ENCODE data around the gene ADAMTS8.
"Not testable (repeated sequence)": the region's sequence is repeated elsewhere in the genome, so short reads cannot be mapped to it uniquely, and the experiment has no call there.

Gene ADAMTS8

DNA sequence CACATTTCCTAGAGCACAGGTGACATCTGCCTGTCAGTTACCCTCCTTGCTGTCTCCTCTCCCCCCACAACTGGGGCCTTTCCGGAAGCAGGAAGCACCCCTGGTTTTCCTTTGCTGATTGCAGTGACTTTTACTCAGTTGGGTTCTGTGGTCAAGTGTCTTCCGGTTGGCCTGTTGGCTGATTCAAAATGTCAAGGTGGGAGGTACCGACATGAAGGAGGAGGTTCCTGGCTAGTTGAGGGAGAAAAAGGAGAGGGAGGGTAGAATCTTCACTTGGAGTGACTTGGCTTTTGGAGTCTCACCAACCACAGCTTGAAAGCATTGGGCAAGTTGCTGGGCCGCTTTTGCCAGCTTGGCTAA lies 10.7 kb upstream of the ADAMTS8 start:
- no peak for DNase-seq (ENCODE audit: low read depth in 3 of 3)

DNA sequence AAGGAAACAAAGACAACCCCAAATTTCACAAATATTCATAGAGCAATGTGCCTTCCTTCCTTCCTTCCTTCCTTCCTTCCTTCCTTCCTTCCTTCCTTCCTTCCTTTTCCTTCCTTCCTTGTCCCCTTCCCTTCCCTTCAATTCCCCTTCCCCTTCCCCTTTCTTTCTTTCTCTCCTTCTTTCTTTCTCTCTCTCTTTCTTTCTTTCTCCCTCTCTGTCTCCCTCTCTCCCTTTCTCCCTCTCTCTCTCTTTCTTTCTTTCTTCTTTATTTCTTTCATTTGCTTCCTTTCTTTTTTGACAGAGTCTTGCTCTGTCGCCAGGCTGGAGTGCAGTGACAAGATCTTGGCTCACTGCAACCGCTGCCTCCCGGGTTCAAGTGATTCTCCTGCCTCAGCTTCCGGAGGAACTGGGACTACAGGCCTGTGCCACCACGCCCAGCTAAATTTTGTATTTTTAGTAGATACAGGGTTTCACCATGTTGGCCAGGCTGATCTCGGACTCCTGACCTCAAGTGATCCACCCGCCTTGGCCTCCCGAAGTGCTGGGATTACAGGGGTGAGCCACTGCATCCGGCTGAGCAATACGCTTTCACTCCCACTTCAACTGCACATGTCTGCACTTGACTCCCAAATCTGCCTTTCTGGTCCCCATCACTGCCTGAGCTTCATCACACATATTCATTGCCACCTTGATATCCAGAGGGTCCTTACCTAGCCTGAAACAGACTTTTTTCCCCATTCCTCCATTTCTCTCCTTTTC lies 10.2 kb upstream of the ADAMTS8 start:
- not testable (repeated sequence) for DNase-seq (ENCODE audit: low read depth in 3 of 3)

DNA sequence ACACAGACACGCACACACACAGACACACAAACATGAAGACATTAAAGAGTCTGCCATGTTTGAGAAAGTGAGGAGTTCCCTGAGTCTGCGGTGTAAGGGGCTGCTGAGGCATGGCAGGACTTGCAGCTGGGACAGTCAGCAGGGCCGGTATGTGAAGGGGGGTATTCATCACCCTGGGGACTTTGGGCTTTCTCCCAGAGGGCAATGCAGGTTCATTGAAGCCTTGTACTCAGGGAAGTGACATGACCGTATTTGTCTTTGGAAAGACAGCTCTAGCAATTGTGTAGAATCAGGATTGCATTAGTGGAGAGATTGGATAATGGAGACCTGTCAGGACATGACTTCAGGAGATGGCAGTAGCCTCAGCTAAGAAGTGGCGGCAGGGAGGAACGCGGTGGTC lies 9.4 kb upstream of the ADAMTS8 start:
- no peak for DNase-seq (ENCODE audit: low read depth in 3 of 3)

DNA sequence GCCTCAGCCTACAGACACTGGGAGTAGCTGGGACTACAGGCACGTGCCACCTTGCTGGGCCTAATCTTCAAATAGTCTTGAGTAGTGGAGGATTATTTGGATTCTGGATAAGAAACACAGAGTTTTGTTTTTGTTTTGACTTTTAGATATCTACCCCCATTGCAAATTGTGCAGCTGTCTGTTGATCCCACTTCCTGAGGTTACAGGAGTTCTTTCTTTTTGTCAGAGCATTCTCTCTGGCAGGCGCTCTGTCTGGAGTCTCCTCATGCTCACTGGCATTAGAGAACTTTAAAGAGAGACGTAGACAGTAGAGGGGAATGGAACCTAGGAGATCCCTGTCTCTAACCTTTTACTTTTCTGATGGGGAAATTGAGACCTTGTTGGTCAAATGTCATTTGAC lies 7.8 kb upstream of the ADAMTS8 start:
- DNase-seq (ENCODE audit: low read depth in 3 of 3) = no peak

DNA sequence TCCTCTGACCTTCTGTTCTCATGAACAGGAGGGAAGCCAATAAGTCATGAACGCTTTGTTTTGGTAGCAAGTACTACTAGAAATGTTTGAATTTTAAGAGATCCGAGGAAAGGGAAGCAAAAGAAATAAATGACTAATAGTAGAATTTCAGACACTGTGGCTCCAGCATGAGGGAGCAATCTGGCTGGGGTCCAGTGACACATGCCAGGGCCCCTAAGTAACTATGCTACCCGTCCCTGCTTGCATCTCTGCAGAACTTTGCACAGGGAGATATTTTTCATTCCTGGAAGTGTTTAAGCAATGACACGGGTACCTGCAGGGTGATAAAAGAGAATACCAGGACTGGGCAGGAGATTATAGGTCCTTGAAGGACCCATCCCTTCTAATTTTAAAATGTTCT lies 7.3 kb upstream of the ADAMTS8 start:
- no peak for DNase-seq (ENCODE audit: low read depth in 3 of 3)

DNA sequence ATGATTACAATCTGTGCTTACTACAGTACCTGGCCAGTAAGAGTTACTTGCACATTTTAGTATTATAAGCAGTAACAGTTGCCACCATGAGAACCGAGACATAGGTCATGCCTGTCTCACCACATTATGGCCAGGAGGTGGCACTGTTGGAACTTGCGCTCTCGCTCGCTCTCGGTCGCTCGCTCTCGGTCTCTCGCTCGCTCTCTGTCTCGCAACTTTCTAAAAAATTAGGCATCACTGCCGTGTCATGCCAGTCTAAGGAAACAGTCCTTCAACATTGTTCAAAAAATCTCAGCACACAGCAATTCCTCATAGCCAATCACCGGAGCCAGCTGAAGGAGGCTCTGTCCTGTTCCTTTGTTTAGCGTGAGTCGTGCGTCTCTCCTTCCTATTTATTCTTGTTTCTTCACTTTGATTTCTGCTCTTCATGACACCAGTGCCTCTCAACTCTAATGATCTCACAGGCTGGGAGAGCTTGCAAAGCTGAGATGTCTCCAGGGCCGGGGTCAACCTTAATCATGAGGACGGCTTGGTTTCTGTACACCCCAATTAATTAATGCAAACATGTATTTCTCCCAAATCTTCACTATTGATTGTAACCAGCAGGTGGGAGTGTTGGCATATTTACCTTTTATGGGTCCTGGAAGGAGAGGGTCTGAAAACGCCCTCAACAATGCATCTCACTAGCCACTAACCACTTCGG lies 6.3 kb upstream of the ADAMTS8 start:
- DNase-seq (ENCODE audit: low read depth in 3 of 3) = peak; percentile 29 to 62 (median 40)

DNA sequence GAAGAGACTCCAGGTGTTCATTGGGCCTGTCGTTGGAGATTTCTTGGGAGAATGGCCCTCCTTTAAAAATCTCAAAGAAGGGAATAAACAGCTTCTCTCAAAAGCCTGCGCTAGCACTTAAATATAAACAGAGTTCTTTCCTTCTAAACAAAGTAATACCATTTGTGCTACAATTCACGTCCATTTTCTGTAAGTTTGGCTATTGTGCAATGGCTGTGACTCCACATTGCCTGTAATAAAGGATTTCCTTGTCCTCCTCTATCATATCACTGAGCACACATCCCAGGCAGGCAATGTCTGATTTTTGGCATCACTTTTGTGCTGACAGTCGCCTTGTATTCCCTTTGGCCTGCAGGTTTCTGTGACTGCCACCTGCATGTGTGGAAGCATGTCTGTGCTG lies 4.9 kb upstream of the ADAMTS8 start:
- DNase-seq (ENCODE audit: low read depth in 3 of 3) = no peak

DNA sequence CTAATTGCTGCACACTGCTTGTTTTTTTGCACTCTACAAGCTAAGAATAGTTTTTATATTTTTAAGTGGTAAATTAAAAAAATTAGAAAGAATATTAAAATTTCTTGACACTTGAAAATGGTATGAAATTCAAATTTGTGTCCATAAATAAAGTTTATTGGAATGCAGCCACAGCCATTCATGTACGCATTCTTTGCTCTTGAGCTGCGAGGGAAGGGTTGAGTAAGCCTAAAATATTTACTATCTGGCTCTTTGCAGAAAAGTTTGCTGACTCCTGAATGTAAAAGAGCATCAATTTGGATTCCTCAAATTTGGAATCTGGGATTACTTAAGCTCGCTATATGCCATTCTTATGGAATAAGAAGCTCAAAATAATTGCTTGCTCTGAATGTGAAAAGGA lies 3.4 kb upstream of the ADAMTS8 start:
- no peak for DNase-seq (ENCODE audit: low read depth in 3 of 3)

DNA sequence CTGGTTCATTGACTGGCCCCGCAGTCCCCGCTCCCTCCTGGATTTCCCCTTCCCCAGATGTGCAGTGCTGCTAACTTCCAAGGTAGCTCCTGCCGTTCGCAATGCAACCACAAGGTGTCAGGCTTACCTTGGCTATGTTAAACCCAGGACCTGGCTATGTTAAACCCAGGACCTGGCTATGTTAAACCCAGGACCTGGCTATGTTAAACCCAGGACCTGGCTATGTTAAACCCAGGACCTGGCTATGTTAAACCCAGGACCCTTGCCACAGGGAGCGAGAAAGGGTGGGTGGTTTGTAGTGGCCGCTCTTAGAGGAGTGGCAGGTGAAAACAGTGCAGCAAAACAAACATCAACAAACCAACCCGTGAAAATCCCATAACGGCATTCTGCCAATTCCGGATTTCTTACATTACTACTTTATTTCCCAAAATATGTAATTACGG lies 2.9 kb upstream of the ADAMTS8 start:
- DNase-seq (ENCODE audit: low read depth in 3 of 3) = peak; percentile 36 to 74 (median 37)

DNA sequence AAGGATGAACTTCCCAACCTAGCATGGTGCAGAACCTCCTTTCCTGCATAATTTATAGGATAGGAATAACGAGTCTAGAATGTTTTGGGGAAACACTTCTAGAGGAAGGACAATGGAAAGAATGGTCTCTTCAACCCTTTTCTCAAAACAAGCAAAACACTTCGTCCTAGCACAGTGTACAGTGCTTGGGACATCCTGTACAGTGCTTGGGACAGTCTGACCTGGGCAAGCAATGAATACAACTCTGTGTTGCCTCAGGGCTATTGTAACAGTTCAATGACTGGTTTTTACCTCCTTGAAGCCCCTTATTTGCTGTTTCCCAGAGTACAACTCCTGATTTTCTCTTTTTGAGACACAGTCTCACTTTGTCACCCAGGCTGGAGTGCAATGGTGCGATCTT lies 1.6 kb upstream of the ADAMTS8 start:
- no peak for DNase-seq (ENCODE audit: low read depth in 3 of 3)

DNA sequence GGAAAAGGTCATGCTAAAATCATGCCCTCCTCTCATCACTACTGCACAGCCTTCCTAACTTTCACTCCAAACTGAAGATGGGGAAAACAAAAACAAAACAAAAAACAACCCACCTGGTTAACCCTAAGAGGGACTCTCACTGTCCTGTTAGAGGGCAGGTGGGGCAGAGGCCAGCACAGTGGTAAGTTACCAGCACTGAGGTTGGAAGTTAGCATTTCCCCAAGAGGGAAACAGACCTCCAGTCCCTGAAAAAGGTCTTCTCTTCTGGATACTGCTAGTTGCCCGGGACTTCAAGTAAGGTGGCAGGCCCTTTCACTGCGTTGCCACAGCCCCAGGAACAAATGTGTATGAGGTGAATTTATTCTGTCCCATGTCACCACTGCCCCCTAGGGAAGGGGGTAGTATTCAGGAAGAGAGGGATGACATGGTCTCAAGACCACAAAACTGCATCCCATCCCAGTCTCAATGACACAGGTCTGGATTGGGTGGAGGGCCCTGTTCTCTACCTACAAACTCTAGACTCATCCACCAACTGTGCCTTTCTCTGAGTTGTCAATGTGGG lies 792 bp upstream of the ADAMTS8 start:
- no peak for DNase-seq (ENCODE audit: low read depth in 3 of 3)

DNA sequence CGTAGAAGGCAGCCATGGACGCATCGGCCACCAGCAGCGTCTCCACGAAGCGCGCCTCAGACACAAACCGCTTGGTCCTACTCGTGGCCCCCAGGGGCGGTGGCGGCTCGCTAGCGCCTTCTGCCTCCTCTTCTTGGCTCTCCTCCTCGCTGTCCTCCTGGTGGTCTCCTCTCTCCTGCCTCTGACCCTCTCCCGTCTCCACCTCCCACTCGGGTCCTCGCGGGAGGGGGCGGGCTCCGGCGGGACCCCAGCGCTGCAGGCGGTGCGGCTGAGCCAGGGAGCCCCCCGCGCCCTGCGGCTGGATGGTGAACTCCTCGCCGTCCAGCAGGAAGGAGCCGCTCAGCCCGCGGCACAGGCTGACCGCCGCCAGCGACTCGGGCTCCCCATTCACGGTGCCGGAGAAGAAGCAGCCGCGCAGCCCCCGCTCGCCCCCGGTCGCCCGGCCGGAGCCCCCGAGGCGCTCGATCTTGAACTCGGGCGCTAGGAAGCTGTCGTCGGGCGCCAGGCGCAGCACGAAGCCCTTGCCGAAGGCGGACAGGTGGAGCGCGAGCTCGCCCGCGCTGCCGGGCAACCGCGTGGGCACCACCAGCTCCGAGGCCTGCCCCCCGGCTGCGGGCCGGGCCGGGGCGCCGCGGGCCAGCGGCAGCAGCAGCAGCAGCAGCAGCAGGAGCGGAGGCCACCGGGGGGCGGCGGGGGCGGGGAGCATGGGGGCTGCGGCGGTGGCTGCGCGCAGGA lies 661 bp downstream of the ADAMTS8 start:
- DNase-seq (ENCODE audit: low read depth in 3 of 3) = no peak

DNA sequence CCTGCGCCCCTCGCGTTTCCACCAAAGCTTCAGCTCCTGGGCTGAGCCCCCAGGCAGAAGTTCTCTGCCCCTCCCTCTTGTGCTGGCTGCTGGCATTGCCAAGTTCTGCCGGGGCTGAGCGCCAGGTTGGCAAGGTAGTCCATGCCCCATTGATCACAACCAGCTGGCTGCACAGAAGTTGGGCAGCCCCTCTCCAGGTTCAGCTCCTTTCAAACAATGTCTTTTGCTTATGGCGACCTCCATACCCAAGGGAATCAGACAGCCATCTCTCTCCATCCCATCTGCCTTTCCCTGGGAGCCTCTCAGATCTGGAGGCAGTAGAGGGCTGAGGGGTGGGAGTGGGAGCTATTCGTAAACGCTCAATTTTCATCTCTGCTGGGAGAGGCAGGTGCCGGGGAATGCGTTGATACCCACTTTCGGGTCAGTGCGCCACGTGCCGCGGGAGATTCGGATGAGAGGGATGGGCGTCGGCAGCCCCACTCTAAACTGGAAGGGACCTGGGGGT lies 1.5 kb downstream of the ADAMTS8 start:
- no peak for DNase-seq (ENCODE audit: low read depth in 3 of 3)

DNA sequence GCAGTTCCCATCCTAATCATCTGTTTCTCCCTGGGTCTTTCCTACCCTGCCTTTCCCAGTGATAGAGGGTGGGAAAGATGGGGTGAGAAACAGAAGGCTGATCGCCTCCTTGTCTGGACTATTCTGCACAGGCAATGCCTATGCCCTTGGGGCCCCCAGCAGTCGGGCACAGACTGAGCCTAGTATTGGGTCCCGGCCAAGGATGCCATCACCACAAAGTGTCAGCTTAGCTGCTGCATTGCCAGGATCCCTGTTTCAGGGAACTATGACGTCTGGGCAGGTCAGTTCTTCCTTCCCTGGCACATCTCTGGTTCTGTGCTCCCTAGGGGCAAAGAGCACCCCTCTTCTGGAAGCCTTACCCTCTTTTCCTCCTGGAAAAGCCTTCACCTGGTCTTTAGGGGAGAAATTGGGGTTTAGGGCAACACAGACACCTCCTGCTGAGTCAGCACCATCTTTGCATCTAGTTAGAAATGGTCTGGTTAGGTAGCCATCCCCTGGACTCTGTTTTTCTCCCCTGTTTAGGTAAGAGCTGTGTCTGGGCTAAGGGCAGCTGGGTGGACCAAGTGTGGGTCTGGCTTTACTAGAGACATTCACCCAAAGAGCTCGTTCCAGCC lies 2.1 kb downstream of the ADAMTS8 start:
- no peak for DNase-seq (ENCODE audit: low read depth in 3 of 3)

DNA sequence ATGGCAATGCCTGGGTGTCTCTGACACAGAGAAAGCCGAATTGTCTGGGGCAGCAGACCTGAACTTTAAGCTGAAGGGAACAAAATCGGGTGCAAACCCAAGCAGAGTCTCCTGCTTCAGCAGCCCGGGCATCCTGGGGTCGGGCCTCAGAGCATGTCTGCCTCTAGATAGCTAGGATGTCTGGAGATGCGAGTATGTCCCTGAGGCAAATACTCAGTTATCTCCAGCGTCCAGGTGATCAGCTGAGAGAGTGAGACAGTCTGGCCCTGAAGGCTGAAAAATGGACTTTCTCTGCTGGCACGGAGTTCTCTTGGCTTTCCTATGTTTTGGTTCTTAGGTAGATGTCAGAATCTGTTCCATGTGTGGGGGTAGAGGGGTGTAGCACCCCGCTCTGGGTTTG lies 3.3 kb downstream of the ADAMTS8 start:
- DNase-seq (ENCODE audit: low read depth in 3 of 3) = no peak

DNA sequence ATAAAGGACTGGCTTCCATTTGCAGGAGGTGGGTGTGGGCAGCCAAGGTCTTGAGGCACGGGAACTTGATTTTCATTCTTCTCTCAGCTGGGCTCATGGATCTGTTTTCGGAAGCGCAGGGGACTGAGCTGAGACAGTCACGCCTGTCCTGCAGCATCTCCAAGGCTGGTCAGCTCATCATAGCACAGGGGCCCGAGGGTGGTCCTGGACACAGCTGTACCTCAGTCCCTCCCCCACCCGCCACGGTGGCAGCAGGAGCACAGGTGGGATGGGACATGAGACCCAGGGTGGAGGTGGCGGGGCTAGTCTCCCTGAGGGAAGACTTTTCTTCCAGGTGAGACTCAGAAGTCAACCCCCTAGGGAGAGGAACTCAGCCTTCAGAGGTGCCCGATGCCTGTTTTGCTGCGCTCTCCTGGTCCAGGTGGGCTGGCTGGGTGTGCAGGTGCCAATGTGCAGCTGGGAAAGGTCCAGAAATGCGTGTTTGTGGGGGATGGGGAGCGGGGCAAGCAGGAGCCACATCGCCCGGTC lies 3.7 kb downstream of the ADAMTS8 start:
- no peak for DNase-seq (ENCODE audit: low read depth in 3 of 3)

DNA sequence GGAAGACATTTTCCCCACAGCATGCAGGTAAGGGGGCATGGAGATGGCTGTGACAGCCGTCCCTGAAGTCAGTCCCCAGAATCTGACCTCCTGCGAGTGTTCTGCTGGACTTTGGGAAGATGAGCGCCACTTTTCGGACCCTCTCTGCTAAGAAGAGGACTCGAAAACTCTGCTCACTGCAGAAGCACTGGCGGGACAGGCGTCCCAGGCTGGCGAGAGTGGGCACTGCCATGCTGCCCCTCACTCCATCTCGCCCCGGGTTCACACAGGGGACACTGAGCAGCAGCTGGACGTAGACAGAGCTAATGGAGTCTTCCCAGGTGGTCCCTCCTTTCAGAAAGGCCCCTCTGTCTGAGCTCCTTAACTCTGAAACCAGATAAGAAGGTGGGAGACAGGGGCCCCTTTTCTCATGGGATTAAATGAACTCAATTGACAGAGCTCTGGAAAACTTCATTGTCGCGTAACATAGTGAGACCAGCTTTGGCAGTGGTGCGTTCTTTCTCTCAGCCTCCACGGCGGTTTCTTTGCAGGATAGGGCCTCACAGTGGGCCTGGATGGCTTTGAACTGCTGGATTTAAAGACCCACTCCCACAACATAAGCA lies 4.8 kb downstream of the ADAMTS8 start:
- no peak for DNase-seq (ENCODE audit: low read depth in 3 of 3)

DNA sequence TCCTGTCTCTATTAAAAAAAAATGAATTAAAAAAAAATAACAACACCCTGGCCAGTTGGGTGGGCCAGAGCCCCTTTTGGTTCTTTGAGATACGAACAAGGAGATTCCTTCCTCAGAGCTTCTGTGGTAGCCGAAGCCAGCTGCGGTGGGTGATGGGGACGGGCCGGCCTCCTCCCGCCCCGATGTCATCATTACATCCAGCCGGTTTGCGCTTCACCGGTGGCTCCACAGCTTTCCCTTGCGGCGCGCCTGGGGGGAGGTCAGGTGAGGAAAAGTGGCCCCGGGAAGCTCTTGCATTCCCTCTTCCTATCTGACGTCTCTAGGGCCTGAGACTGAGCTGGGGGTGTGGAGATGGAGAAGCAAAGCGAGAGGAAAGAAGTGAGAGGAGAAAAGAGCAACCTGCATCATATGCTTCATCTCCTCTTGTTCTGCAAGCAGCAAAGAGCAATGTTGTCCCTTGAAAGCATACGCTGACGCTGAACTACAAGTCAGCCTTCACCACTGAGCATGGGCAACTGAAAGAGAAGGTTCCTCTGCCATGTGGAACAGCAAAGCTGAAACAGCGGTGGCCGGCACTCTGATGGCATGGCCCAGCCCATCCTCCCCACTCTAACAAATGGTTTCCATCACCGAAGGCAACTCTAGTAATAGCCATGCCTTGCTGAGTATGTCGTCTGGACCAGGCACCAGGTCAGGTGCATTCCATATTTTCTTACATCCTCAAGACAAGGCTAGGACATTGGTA lies 6.0 kb downstream of the ADAMTS8 start:
- DNase-seq (ENCODE audit: low read depth in 3 of 3) = no peak

DNA sequence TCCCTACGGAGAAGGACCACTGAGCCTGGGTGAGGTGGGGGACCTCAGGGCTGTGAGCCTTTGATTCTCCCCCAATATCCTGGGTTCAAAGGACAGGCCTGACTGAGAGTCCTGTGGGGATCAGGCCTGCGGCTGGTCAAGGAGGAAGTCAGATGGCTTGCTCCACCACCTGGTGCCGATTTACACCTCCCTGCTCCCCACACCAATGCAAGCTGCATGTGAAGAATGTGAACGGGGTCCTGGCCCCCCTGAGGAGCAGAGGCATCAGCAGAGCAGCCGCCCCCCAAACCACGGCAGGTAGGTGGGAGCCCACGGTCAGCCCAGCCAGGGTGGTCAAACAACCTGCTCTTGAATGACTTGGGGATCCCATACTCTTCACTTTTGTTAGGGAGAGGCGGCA lies 6.7 kb downstream of the ADAMTS8 start:
- no peak for DNase-seq (ENCODE audit: low read depth in 3 of 3)

DNA sequence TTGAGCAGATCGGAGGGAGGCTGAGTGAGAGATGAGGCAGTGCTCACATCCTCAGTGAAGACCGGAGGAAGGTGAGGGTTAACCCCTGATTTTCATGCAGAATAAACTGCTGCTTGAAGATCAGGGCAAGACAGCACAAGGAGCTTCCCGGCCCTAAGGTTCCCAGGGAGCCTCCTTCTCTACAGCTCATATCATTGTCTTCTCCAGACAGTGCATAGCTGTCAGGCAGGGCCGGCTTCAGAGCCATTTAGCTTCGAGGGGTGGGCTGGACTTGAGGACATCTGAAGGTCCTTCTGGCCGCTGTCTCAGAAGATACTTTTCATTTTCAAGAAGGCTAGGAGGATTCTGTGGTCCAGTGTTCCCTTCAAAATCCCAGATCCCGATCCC lies 7.2 kb downstream of the ADAMTS8 start:
- DNase-seq (ENCODE audit: low read depth in 3 of 3) = no peak

Data from stimulated activated CD4-positive, alpha-beta T cell treated with anti-CD3 and anti-CD28 coated beads, TNF-alpha, amount 100 ng/mL, for 24 hours (primary cell).